ENCODE data around the gene FYN.

- TF ChIP-seq CTCF (IDR thresholded peaks at IDR 0.05): no peak
- TF ChIP-seq RAD21 (conservative IDR thresholded peaks at IDR 0.05 in 1 of 2, IDR thresholded peaks at IDR 0.05 in 1 of 2): no peak
- TF ChIP-seq NPAS2 (CRISPR knock-in tag; IDR thresholded peaks at IDR 0.05; ENCODE audit: borderline replicate concordance): no peak
- no peak for TF ChIP-seq NR3C1 (IDR thresholded peaks at IDR 0.05)
- TF ChIP-seq EP300 (IDR thresholded peaks at IDR 0.05): no peak
- no peak for TF ChIP-seq SREBF2 (IDR thresholded peaks at IDR 0.05)
- TF ChIP-seq ZFP36 (IDR thresholded peaks at IDR 0.05; ENCODE audit: borderline replicate concordance, partially characterized antibody): no peak
- no peak for TF ChIP-seq NFE2L2 (conservative IDR thresholded peaks at IDR 0.05; ENCODE audit: low read length)
- TF ChIP-seq BHLHE40 (IDR thresholded peaks at IDR 0.05; ENCODE audit: low read depth, low read length): no peak
- no peak for TF ChIP-seq ELK1 (IDR thresholded peaks at IDR 0.05; ENCODE audit: low read depth, low read length)
- no peak for TF ChIP-seq MAX (IDR thresholded peaks at IDR 0.05)
Measured at GRCh38 chr6:111804627-111805235, 68.5 kb downstream of the FYN start.
